Measurements from ENCODE around the gene DNPEP.

The DNPEP gene

GRCh38 chr2:219419012-219419324, 31.3 kb upstream of the DNPEP start:
- no peak for DNase-seq (ENCODE audit: low read depth, low spot score)
- H3K4me3 ChIP-seq (ENCODE audit: low read depth, low read length) = no peak overlapping the region
- no peak for TF ChIP-seq CTCF (IDR thresholded peaks at IDR 0.05; ENCODE audit: low read depth, low read length)
- in situ Hi-C loops (cut with HindIII; ENCODE audit: low sequenced_read_pairs) = no loop called here

- in situ Hi-C loops (cut with HindIII; ENCODE audit: low sequenced_read_pairs) = no loop called here
- H3K4me3 ChIP-seq (ENCODE audit: low read depth, low read length) = no peak within 1 kb of the TSS
- peak; percentile 6 for TF ChIP-seq CTCF (IDR thresholded peaks at IDR 0.05; ENCODE audit: low read depth, low read length)
Observed at GRCh38 chr2:219418155-219419011, 30.7 kb upstream of the DNPEP start, which contains the start of gene DES. Gene DES, plus strand, starts transcription at chr2:219418377. Its CDS starts 86 bp downstream, at chr2:219418463.

GRCh38 chr2:219417374-219417773, 29.7 kb upstream of the DNPEP start:
- no peak for TF ChIP-seq CTCF (IDR thresholded peaks at IDR 0.05; ENCODE audit: low read depth, low read length)
- H3K4me3 ChIP-seq (ENCODE audit: low read depth, low read length) = no peak overlapping the region
- DNase-seq (ENCODE audit: low read depth, low spot score) = no peak
- in situ Hi-C loops (cut with HindIII; ENCODE audit: low sequenced_read_pairs) = no loop called here

More at GRCh38 chr2:219418155-219419011, 30.7 kb upstream of the DNPEP start, which contains the start of gene DES:
- DNase-seq (ENCODE audit: low read depth, low spot score) = no peak

- DNase-seq (ENCODE audit: low read depth, low spot score) = no peak
- no peak for TF ChIP-seq CTCF (IDR thresholded peaks at IDR 0.05; ENCODE audit: low read depth, low read length)
- H3K4me3 ChIP-seq (ENCODE audit: low read depth, low read length) = no peak overlapping the region
- in situ Hi-C loops (cut with HindIII; ENCODE audit: low sequenced_read_pairs) = no loop called here
Observed at GRCh38 chr2:219416938-219417337, 29.2 kb upstream of the DNPEP start.

GRCh38 chr2:219416235-219416602, 28.5 kb upstream of the DNPEP start:
- TF ChIP-seq CTCF (IDR thresholded peaks at IDR 0.05; ENCODE audit: low read depth, low read length) = no peak
- in situ Hi-C loops (cut with HindIII; ENCODE audit: low sequenced_read_pairs) = no loop called here
- no peak for DNase-seq (ENCODE audit: low read depth, low spot score)
- no peak overlapping the region for H3K4me3 ChIP-seq (ENCODE audit: low read depth, low read length)

- no peak for DNase-seq (ENCODE audit: low read depth, low spot score)
- no peak overlapping the region for H3K4me3 ChIP-seq (ENCODE audit: low read depth, low read length)
- in situ Hi-C loops (cut with HindIII; ENCODE audit: low sequenced_read_pairs) = no loop called here
- no peak for TF ChIP-seq CTCF (IDR thresholded peaks at IDR 0.05; ENCODE audit: low read depth, low read length)
Observed at GRCh38 chr2:219415580-219416234, 28.0 kb upstream of the DNPEP start.
